GM21360 (cell line): ENCODE results near the gene CA6.
"Not testable (repeated sequence)": the region's sequence is repeated elsewhere in the genome, so short reads cannot be mapped to it uniquely, and the experiment has no call there.

Experiments used
- ATAC-seq: cut with Tn5 transposase; IDR thresholded peaks from one replicate; pipeline ENCODE4 v1.9.1; 2021; ENCODE audit warnings: mild to moderate bottlenecking, moderate library complexity; ENCODE audit not compliant: unreplicated experiment

Gene CA6

DNA sequence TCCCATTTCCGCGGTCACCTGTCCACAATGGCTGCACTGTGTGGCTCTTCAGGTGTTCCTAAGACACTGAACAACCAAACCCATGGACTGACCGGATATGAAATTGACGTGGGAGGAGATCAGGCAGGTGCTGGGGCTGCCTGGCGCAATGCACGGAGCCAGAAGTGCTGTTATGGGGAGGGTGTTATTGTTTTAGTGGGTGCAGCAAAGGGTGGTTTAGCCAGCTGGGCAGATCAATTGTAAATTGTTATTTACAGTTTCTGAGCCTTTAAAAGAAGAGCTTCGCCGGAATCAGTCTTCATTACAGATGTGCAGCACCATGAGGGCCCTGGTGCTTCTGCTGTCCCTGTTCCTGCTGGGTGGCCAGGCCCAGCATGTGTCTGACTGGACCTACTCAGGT, at the start of gene CA6:
Gene CA6 (plus strand): TSS at position 301 of the 400 bp plus-strand sequence. CDS start 19 bp downstream, at position 320.
- ATAC-seq = no peak

DNA sequence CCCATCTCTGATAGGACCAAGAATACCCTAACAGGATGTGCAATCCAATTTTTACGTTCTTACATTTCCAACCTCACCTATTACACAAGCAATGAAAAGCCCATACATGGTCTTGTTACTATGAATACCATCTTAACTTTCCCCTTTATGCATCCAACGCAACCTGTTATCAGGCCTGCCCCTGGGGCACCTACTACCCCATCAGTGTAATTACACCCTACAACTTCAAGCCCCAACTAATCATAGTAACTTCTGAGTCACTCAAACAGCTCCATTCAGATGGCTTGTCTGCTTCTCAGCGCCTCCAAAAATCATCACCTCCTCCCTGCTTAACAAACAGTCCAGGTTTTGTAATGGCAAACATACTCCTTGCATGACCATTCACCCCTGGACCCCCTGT, 48.9 kb upstream of the CA6 start:
- ATAC-seq = not testable (repeated sequence)

DNA sequence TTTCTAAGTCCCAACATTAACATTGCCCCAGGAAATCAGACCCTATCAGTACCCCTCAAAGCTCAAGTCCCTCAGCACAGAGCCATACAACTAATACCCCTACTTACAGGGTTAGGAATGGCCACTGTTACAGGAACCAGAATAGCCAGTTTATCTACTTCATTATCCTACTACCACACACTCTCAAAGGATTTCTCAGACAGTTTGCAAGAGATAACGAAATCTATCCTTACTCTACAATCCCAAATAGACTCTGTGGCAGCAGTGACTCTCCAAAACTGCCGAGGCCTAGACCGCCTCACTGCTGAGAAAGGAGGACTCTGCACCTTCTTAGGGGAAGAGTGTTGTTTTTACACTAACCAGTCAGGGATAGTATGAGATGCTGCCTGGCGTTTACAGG, 48.2 kb upstream of the CA6 start:
- ATAC-seq = not testable (repeated sequence)

DNA sequence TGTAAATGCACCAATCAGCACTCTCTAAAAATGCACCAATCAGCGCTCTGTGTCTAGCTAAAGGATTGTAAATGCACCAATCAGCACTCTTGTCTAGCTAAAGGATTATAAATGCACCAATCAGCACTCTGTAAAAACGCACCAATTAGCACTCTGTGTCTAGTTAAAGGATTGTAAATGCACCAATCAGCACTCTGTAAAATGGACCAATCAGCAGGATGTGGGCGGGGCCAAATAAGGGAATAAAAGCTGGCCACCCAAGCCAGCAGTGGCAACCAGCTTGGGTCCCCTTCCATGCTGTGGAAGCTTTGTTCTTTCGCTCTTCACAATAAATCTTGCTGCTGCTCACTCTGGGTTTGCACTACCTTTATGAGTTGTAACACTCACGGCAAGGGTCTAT, 47.2 kb upstream of the CA6 start:
- ATAC-seq = not testable (repeated sequence)

DNA sequence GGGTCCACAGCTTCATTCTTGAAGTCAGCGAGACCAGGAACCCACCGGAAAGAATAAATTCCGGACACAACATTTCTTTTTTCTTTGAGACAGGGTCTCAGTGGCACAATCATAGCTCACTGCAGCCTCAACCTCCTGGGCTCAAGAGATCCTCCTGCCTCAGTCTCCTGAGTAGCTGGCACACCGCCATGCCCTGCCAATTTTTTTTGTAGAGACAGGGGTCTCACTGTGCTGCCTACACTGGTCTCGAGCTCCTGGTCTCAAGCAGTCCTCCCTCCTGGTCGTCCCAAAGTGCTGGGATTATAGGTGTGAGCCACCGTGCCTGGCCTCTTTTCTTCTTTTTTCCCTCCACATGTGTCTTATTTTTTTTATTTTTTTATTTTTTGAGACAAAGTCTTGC, 46.6 kb upstream of the CA6 start:
- ATAC-seq = no peak

DNA sequence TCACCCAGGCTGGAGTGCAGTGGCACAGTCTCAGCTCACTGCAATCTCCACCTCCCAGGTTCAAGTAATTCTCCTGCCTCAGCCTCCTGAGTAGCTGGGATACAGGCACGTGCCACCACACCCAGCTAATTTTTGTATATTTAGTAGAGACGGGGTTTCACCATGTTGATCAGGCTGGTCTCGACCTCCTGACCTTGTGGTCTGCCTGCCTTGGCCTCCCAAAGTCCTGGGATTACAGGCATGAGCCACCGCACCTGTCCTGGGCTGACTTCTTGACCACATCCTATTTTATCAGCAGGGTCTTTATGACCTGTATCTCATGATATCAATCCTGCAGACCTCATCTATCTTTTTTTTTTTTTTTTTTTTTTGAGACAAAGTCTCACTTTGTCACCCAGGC, 45.0 kb upstream of the CA6 start:
- ATAC-seq = not testable (repeated sequence)

DNA sequence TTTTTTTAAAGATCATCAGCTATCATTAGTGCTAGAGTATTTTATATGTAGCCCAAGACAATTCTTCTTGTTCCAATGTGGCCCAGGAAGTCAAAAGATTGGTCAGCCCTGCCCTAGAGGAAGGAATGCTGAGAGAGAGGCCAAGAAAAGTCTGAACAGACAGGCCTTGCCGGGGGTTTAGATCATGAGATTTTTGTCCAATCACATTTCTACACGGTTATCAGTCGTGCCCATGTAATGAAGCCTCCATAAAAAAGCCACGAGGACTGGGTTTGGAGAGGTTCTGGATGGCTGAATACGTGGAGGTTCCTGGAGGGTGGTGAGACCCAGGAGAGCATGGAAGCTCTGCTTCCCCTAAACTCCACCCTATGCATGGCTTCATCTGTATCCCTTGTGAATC, 42.9 kb upstream of the CA6 start:
- ATAC-seq = no peak

DNA sequence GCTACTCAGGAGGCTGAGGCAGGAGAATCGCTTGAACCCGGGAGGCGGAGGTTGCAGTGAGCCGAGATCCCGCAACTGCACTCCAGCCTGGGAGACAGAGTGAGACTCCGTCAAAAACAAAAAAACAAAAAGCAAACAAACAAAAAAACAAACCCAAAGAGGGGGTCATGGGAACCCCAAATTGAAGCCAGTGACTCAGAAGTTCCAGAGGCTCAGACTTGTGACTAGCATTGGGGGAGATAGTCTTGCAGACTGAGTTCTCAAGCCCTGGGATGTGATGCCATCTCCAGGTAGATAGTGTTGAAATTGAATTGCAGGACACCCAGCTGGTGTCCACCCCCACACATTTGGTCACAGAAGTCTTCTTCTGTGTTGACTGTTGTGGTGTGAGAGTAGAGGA, 42.3 kb upstream of the CA6 start:
- ATAC-seq = no peak

DNA sequence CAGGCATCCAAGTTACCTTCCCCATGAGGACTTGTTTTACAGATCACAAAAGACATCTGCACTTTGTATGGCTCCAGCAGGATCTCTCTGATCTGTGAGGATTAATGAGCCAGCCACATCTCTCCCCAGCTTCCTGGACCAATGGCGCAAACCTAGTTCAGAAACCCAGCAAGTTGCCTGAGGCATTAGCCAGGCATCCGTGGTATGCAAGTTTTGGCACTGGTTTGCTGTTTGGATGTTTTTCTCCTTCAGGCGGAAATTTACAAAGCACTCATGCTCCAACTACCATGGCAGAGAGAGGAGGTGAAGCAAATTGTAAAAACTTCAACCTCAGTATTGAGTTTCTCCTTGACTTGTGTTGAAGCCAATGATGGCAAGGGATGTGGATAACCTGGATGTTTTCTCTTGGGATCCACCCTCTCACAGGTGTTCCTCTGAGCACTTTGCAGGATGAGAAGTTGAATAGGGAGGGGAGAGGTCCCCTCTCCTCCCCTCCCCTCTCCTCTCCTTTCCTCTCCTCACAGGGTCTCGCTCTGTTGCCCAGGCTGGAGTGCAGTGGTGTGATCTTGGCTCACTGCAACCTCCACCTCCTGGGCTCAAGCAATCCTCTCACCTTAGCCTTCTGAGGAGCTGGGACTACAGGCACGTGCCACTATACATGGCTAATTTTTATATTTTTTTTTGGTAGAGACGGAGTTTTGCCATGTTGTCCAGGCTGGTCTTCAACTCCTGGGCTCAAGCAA, 41.6 kb upstream of the CA6 start:
- ATAC-seq = no peak

DNA sequence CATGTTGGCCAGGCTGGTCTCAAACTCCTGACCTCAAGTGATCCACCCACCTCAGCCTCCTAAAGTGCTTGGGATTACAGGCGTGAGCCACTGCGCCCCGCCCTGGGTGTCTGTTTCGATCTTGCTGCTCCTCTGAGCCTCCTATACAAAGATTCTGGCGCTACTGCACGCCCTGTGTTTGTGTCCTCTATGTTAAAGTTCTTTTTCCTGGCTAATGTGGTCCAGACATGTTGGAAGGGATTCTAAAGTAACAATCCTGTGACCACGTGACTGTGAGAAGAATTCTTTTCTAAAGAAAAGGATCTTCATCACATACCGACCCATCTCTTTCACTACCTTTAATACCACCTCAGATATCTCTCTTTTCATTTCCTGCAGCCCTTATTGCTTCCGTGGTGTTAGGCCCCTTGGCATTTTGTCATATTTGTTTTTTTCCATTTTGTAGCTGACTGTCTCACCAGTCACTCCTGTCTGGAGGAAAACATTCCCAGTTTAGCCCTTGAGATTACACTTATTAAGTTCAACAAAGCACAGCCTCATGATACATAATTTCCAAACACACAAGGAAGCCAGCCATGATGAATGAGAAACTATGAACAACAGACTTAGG, 40.0 kb upstream of the CA6 start:
- no peak for ATAC-seq

DNA sequence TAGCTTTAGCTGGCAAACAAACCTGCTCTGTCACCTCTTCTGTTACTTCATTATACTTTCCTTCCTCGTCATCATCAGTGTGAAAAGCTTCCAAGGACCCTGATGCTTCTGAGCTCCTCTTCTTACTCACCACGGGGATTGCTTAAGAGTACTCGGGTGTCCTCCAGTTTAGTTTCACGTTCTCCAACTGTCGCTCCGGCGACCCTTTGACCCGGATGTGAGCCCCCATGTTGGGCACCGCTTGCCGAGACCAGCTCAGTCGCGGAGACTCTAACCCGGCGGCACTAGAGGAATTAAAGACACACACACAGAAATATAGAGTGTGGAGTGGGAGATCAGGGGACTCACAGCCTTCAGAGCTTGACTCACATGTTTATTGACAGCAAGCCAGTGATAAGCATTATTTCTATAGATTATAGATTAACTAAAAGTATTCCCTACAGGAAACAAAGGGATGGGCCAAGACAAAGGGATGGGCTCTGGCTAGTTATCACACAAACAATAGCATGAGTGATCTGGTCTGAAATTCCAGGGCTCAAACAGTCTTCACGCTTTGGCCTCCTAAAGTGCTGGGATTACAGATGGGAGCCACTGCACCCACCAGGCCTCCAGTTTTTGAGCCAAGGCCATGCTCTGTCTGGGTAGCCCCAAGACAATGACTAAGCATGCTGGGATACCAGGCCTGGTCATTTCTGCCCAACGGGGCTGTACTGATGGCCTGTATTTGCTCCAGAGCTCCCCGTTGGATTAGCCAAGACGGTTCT, 37.1 kb upstream of the CA6 start:
- no peak for ATAC-seq

DNA sequence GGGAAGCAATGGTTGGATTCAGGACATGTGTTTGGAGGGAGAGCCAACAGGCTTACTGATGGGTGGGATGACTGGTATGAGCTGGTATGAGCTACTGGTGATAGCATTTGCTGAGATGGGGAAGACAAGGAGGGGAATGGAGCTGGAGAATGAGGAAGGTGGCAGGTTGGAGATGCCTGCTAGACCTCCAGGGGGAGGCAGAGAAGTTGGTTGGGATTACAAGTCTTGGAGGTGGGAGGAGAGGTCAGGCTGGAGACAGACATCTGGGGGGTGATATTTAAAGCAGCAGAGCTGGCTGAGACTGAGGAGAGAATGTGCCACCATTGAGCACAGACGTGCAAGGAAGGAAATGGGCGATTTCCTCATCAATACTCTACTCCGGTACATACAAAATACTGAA, 35.3 kb upstream of the CA6 start:
- ATAC-seq = no peak

DNA sequence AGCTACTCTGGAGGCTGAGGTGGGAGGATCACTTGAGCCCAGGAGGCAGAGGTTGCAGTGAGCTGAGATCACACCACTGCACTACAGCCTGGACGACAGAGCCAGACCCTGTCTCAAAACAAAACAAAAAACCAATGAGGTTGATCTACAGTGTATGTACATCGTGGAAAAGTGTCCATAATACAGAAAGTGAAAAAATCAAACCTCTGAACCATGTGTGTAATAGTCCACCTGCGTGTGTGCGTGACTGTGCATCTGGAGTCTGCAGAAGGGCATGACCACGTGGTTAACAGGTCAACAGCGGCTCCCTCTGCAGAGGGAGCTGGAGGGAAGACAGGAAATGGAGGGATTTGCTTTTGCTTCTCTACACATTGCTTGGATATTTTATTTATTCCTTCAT, 34.8 kb upstream of the CA6 start:
- no peak for ATAC-seq

DNA sequence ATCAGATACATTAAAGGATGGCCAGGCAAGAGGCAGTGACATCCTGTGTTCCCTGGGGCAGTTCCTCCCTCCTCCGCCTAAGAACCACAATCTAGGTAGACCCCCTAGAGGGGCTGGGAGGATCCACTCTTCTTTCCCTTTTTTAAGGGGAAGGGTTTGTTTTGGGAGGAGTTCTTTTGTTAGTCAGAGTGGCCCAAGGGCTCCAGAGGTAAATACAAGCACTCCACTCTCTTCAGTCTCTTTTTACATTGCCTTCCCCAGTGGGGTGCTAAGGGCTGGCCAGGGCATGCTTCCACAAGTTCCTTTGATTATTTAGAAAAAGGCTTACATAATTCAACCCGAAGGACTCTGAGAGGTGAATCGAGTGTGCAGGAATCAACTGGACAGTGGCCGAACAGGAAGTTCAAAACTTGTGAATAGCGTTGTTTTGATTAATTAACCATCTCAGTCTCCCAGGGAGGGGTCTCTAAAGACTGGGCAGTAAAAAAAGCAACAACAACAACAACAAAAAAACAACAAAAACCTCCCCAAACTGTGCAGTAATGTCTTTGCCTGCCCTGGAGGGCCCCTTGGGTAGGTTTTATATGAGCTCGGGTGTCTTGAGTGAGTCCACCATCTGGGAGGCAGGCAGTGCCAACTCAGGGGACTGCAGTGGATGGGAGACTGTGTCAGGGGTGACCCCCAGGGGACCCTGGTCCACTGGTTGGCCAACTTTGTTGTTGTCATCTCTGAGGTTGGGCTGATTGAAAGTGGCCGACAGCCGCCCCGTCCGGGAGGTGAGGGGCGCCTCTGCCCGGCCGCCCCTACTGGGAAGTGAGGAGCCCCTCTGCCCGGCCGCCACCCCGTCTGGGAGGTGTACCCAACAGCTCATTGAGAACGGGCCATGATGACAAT, 34.0 kb upstream of the CA6 start:
- ATAC-seq = no peak

DNA sequence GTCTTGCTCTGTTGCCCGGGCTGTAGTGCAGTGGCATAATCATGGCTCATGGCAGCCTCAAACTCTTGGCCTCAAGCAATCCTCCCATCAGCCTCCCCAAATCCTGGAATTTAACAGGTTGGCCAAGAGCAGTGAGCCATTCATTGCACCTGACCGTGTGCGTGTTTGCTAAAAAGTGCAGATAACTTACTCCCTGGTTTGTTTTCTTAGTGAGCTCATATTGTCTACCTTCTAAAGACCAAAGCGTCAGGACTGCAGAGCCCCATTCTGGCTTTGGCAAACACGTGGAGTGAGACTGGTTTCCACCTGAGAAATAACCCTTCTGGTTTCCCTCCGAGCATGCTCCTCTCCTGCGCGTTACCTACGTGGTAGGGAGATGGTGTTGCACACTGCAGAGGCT, 32.2 kb upstream of the CA6 start:
- ATAC-seq = no peak

DNA sequence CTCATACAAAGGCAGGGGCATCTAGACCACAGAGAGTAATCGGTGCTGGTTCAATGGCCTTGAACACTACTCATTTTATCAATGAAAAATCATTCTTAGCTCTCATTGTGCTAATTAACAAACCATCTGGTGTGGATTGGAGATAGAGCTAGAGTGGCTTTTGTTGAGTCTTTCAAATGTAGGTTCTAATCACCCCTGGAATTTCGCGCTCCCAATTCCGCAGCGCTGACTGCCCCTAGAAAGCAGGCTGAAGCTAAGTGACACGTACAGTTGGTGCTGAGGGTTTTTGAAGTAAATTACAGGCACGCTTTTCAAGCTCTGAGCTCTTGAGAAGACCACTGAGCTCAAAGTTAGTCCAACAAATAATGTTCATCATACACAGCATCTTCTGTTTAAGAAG, 31.2 kb upstream of the CA6 start:
- no peak for ATAC-seq

DNA sequence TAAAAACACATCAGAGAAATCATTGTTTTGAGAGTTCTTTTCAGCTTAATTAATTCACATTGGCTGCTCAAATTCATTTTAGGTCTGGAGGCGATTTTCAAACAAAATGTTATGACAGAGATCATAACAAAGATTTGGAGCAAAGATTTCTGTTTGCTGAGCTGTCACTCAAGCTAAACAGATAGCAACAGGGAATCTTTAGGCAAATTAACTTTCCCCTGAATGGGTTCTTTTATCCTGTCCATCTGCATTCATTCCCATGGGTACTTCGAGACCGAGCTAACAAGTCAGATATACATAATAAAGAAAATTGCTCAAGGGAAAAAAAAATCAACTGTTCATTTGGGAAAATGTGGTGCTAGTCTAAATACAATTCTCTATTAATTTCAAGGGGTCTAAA, 30.2 kb upstream of the CA6 start:
- ATAC-seq = no peak

DNA sequence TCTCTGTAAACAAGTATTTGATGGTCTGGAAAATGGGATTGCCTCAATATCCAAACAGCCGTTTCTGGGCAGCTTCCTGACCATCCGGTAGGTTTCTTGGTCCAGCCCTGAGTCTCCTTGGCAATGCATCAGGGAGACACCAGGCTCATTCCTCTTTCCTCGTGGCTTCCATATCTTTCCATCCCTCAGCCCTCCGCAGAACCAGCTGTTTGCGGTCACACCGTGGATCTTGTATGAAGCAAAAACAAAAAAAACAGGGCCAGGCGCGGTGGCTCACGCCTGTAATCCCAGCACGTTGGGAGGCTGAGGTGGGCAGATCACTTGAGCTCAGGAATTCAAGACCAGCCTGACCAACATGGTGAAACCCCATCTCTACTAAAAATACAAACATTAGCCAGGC, 28.1 kb upstream of the CA6 start:
- not testable (repeated sequence) for ATAC-seq

DNA sequence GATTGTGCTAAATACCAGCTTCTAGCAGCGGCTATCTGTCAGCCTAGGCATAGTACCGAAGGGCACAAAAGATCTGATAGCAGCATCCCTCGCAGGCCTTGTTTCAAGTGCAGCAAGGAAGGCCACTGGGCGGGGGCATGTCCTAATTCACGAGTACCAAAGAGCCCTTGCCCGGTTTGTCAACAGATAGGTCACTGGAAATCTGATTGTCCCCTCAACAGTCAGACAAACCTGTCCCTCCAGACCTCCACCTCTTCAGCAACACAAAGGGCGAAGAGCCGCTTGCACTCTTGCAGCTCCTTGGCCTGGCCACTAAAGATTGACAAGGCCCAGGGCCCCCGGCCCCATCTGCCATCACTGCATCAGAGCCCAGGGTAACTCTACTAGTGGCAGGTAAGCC, 22.7 kb upstream of the CA6 start:
- ATAC-seq = no peak

DNA sequence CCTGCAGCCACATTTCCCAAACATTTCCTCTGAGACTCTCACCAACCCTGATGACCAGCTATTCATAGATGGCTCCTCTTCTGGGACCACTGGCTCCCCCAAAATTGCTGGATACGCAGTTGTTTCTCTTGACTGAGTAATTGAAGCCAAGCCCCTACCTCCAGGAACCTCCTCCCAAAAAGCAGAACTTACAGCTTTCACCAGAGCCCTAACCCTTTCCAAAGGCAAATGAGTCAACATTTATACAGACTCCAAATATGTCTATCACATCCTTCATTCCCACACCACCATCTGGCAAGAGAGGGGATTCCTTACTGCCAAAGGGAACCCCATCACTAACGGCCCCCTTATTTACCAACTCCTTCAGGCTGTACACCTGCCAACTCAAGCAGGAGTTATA, 20.3 kb upstream of the CA6 start:
- no peak for ATAC-seq

DNA sequence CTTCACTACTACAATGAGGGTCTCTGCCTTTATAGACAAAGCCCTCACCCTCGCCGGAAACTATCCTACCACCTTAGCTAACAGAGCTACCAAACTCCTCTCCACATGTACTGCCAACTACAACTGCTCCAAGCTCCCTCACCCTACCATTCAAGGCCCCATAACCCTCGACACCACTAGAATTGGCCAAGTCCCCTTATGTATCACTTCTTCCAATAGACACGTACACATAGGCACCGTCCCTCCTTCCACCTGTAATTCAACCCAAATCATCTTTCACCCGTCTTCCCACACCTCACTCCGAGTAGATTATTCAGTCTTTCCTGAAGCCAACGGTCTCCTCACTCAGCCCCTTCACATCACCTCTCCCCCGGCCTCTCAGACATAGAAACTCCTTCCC, 19.7 kb upstream of the CA6 start:
- ATAC-seq = no peak
